GM18867 (cell line): ENCODE measurements around the gene ZNF337.
"Not testable (repeated sequence)": the region's sequence is repeated elsewhere in the genome, so short reads cannot be mapped to it uniquely, and the experiment has no call there.

Source experiments
- ATAC-seq: cut with Tn5 transposase; IDR thresholded peaks from one replicate; pipeline ENCODE4 v1.9.1; 2021; ENCODE audit warnings: mild to moderate bottlenecking, moderate library complexity; ENCODE audit not compliant: unreplicated experiment

Gene ZNF337

DNA sequence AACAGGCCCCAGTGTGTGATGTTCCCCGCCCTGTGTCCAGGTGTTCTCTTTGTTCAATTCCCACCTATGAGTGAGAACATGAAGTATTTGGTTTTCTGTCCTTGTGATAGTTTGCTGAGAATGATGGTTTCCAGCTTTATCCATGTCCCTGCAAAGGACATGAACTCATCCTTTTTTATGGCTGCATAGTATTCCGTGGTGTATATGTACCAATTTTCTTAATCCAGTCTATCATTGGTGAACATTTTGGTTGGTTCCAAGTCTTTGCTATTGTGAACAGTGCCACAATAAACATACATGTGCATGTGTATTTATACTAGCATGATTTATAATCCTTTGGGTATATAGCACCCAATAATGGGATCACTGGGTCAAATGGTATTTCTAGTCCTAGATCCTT, 66.0 kb downstream of the ZNF337 start:
- not testable (repeated sequence) for ATAC-seq

DNA sequence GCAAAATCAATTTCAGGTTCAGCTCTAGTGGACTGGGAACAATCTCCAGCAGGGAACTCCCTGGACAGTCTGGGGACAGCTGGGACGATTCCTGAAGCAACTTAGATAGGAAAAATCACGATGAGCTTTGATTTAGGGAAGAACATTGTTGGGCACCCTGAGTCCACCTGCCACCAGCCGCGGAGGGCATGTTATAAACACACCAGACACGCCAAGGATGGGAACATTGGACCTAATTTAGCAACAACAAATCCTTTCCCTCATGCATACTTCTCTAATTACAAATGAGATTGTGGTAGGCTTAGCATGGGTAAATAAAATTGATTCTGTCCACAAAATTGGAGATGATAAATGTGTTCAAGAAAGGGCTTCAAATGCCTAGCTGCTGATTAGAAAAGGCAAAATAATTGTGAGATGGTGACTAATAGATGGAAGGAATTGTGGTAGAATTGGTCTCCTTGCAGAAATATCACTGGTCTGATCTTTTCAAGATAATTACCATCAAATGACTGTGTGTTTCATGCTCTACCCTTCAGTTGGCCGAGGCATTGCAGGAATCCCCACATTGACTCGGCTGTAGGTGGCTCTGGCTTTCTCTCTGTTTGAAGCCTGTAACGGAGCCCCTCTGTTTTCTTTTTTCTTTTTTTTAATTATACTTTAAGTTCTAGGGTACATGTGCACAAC, 66.7 kb downstream of the ZNF337 start:
- ATAC-seq: no peak

DNA sequence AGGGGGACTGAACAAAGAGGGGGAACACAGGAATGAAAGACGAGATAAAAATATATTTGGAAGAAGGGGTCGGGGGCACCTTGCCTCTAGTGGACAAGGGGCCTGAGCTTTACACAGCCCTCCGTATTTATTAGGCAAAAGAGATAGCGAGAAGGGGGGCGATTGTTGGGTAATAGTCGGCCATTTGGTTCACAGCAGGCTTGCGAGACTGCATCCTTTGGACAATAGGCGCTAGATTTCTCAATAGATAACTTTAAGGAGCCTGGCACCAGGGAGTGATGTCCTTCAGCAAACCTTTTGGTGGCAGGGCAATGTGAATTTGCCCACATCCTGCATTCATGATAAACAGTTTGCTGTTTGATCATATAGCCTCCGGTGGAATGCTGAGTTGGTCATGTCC, 69.9 kb downstream of the ZNF337 start:
- ATAC-seq: no peak

DNA sequence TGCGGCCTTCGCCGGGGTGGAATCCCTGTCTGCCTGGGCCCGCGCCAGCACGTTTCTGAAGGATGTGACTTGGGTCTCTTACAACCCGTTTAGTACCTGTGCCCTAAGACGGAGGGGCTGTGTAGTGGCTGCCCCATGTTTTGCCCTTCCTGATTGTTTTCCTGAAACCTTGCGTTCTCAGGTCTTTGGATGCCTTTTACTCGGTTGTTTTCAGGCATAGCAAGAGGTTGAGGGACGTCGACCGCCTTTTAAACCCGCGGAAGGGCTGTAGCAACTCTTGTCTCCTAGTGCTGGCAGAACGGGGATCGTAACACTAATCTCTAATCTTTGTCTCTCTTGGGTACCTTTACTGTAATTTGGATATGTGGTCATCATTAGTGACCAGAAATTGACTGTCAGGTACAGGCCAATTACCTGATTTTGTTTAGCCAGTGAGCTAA, 72.1 kb downstream of the ZNF337 start:
- no peak for ATAC-seq
